ENCODE measurements around the gene PLPPR1. TPM values are rescaled to one million over a fixed set of nuclear protein-coding genes. Genes with fewer than 3 reads are reported as not detected.

The PLPPR1 gene
- total and polyA plus RNA-seq, 2 of the 13 experiments (the other 11 are each of a cell fraction or from before 2014, with no cell fraction given), result 16.0 to 84.7 TPM

DNA sequence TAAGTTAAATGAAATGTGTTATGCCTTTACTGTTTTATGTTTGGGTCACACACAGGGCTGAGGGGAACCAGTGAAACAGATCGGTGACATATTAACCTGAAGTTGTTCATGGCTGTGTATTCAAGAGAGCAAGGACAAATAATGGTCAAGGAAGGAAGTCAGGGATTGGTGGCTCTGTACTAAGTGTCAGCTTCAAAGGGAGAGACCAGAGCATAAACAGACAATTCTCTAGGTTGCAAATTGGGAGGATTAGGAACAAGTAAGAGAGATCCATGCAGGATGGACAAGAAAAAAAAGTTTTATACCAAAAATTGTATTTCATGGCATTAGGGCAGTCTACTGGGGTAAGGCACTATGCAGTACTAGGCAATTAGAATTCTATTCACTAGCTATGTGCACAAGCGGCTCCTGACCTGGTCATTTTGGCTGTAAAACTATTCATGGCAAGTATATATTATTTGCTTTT, 156.3 kb downstream of the PLPPR1 start (continued):
- TF ChIP-seq HMGXB3 (CRISPR knock-in tag; IDR thresholded peaks at IDR 0.05; ENCODE audit: borderline replicate concordance) (peak; percentile 36; the same call in 1 of the 2 replicates), ZNF232 (CRISPR knock-in tag; IDR thresholded peaks at IDR 0.05; ENCODE audit: borderline replicate concordance) (no peak), ZNF292 (CRISPR knock-in tag; IDR thresholded peaks at IDR 0.05; ENCODE audit: borderline replicate concordance, low read depth) (no peak), ETV5 (CRISPR knock-in tag; IDR thresholded peaks at IDR 0.05; ENCODE audit: borderline replicate concordance) (peak; percentile 61; the same call in 1 of the 2 replicates), ZNF503 (CRISPR knock-in tag; IDR thresholded peaks at IDR 0.05) (peak; percentile 23; the same call in 1 of the 2 replicates), ZSCAN12 (CRISPR knock-in tag; IDR thresholded peaks at IDR 0.05) (no peak), ZNF558 (CRISPR knock-in tag; IDR thresholded peaks at IDR 0.05; ENCODE audit: borderline replicate concordance) (no peak), ZNF574 (CRISPR knock-in tag; IDR thresholded peaks at IDR 0.05) (no peak), ERF (CRISPR knock-in tag; IDR thresholded peaks at IDR 0.05) (peak; percentile 70), SALL1 (CRISPR knock-in tag; IDR thresholded peaks at IDR 0.05) (peak; percentile 46; the same call in 1 of the 2 replicates), MXD3 (CRISPR knock-in tag; IDR thresholded peaks at IDR 0.05) (no peak), ZNF264 (CRISPR knock-in tag; IDR thresholded peaks at IDR 0.05) (0 out of 2 replicates have a peak, but pooled peaks have one; percentile 12), CEBPG (CRISPR knock-in tag; IDR thresholded peaks at IDR 0.05) (no peak; the same call in 1 of the 2 replicates), NFATC3 (CRISPR knock-in tag; IDR thresholded peaks at IDR 0.05) (no peak), YEATS4 (CRISPR knock-in tag; IDR thresholded peaks at IDR 0.05; ENCODE audit: borderline replicate concordance) (no peak), ZBTB3 (CRISPR knock-in tag; IDR thresholded peaks at IDR 0.05; ENCODE audit: borderline replicate concordance, low read depth) (no peak), NR2F1 (CRISPR knock-in tag; IDR thresholded peaks at IDR 0.05) (no peak), RXRA (CRISPR knock-in tag; IDR thresholded peaks at IDR 0.05) (no peak), KMT2A (CRISPR knock-in tag; IDR thresholded peaks at IDR 0.05) (peak; percentile 43; the same call in 1 of the 2 replicates), ZNF747 (CRISPR knock-in tag; IDR thresholded peaks at IDR 0.05; ENCODE audit: borderline replicate concordance) (peak; percentile 26; the same call in 1 of the 2 replicates), ATF7 (IDR thresholded peaks at IDR 0.05) (no peak), ATF7 (CRISPR knock-in tag; IDR thresholded peaks at IDR 0.05) (no peak)
